Uterus (tissue), 4 donors: ENCODE data around the gene NCBP1. TPM values are rescaled to one million over a fixed set of nuclear protein-coding genes. Genes with fewer than 3 reads are reported as not detected.

Experiments
- DNase-seq, 2 donors: peaks; one replicate each; pipeline ENCODE4 v3.0.0-alpha.2; 2019 to 2020
- H3K27ac ChIP-seq, 2 donors: fragments of 200-600 bp; sonication (generic); 1 replicate in 1 of 2; 2 replicates in 1 of 2; pipeline ENCODE4 v1.5.1; 2016 to 2018
- H3K27me3 ChIP-seq, 2 donors: fragments of 200-600 bp; sonication (generic); one replicate each; pipeline ENCODE4 v1.5.1; 2018 to 2019; ENCODE audit warnings: control low read depth in 1 of 2
- H3K36me3 ChIP-seq, 2 donors: fragments of 200-600 bp; sonication (generic); one replicate each; pipeline ENCODE4 v1.5.1; 2019; ENCODE audit warnings: control low read depth in 1 of 2
- H3K4me1 ChIP-seq, 2 donors: fragments of 200-600 bp; sonication (generic); one replicate each; pipeline ENCODE4 v1.5.1; 2018 to 2019; ENCODE audit warnings: control low read depth in 1 of 2
- H3K4me3 ChIP-seq, 2 donors: fragments of 200-600 bp; sonication (generic); 1 replicate in 1 of 2; 2 replicates in 1 of 2; pipeline ENCODE4 v1.5.1; 2018 to 2019; ENCODE audit warnings: mild to moderate bottlenecking in 1 of 2
- H3K9me3 ChIP-seq, 2 donors: fragments of 200-600 bp; sonication (generic); one replicate each; pipeline ENCODE4 v1.5.1; 2019; ENCODE audit warnings: control low read depth in 1 of 2
- POLR2A ChIP-seq, 2 donors: fragments of 450-650 bp; IDR thresholded peaks; one replicate each; pipeline ENCODE4 v1.6.1; 2016; ENCODE audit warnings: antibody characterized with exemption in 2 of 2, mild to moderate bottlenecking in 1 of 2, moderate library complexity in 1 of 2
- intact Hi-C: fragments of 100-400 bp; cut with DNase I; formaldehyde crosslinking; loops from one replicate; pipeline ENCODE4 v1.15.1; 2023; ENCODE audit warnings: low total_unique reads
- total RNA-seq, 4 donors: library from RNA; depleted of rRNA in 3 of 4; stranded (reverse); fragments of >200 nt in 3 of 4; gene quantifications; one replicate each; pipeline versions ENCODE4 v1.1.0 to v1.2.4, GENCODE V29; 2014 to 2023
- TF ChIP-seq, protein P1 (sequence below), 4 experiments: fragments of 200-600 bp in 2 of 4; fragments of 450-650 bp in 2 of 4; sonication (generic) in 2 of 4; IDR thresholded peaks; one replicate each; pipeline ENCODE4 v1.5.1; 2016 to 2019; ENCODE audit warnings: antibody characterized with exemption in 4 of 4, mild to moderate bottlenecking in 2 of 4, moderate library complexity in 1 of 4
- donor health status: DM: yes; HTN: yes; CAD: no.

Gene NCBP1
- total RNA-seq, 4 donors from 2014 or later = 3.5 to 47.6 (median 24.0) TPM

- peak overlapping the region; percentile 58 to 81 for H3K27ac ChIP-seq
- H3K4me3 ChIP-seq = no peak overlapping the region
- peaks cover 0 to 6% of the 10 kb centered on the region in 2 donors for H3K4me1 ChIP-seq
- no peaks in the 10 kb centered on the region for H3K36me3 ChIP-seq
- H3K9me3 ChIP-seq = no peaks in the 10 kb centered on the region
- DNase-seq = no peak
- intact Hi-C loops = no loop called here
- no peaks in the 10 kb centered on the region for H3K27me3 ChIP-seq
- TF ChIP-seq POLR2A (IDR thresholded peaks at IDR 0.05) = no peak
- TF ChIP-seq, protein P1, sequence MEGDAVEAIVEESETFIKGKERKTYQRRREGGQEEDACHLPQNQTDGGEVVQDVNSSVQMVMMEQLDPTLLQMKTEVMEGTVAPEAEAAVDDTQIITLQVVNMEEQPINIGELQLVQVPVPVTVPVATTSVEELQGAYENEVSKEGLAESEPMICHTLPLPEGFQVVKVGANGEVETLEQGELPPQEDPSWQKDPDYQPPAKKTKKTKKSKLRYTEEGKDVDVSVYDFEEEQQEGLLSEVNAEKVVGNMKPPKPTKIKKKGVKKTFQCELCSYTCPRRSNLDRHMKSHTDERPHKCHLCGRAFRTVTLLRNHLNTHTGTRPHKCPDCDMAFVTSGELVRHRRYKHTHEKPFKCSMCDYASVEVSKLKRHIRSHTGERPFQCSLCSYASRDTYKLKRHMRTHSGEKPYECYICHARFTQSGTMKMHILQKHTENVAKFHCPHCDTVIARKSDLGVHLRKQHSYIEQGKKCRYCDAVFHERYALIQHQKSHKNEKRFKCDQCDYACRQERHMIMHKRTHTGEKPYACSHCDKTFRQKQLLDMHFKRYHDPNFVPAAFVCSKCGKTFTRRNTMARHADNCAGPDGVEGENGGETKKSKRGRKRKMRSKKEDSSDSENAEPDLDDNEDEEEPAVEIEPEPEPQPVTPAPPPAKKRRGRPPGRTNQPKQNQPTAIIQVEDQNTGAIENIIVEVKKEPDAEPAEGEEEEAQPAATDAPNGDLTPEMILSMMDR (IDR thresholded peaks at IDR 0.05) = no peak
Measured at GRCh38 chr9:97593960-97594359, 39.7 kb upstream of the NCBP1 start.

DNA sequence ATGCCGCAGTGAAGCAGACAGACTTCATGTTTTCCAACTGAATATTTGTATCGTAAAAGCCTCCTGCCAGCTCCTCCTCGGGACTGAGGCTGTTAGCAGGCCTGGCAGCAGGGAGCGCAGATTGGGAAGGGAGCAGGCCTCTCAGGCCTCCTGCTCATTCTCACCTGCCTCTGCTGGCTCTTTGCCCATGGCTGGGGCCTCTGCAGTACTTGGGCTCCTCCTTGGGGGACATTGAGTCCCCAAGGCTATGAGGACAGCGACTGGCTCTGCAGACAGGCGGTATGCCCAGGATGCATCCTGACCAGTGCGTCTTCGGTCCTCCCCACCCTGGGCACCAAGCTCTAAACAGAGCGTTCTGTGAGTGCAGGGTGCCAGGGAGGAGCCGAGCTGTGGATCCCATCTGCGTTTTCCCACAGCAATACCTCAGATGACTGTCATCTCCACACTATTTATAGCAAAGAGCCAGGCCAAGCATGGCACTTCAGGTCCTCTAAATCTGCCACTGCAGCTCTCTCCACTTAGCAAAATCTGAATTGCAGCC is 39.2 kb upstream of the NCBP1 start:
- DNase-seq = peak in 1 of 2 donors; percentile 29
- Histone ChIP-seq H3K9me3 (no peaks in the 10 kb centered on the region), H3K27ac (peak overlapping the region; percentile 58 to 81), H3K27me3 (no peaks in the 10 kb centered on the region), H3K4me3 (no peak overlapping the region), H3K4me1 (peaks cover 0 to 6% of the 10 kb centered on the region in 2 donors), H3K36me3 (no peaks in the 10 kb centered on the region)
- intact Hi-C loops = no loop called here
- TF ChIP-seq, protein P1 (IDR thresholded peaks at IDR 0.05) = no peak
- TF ChIP-seq POLR2A (IDR thresholded peaks at IDR 0.05) = no peak

- Histone ChIP-seq H3K4me1 (peaks cover 0 to 6% of the 10 kb centered on the region in 2 donors), H3K27me3 (no peaks in the 10 kb centered on the region), H3K27ac (peak overlapping the region; percentile 52 to 81), H3K36me3 (no peaks in the 10 kb centered on the region), H3K9me3 (no peaks in the 10 kb centered on the region), H3K4me3 (no peak overlapping the region)
- no peak for DNase-seq
- intact Hi-C loops = no loop called here
- no peak for TF ChIP-seq POLR2A (IDR thresholded peaks at IDR 0.05)
Measured at GRCh38 chr9:97596906-97597305, 36.7 kb upstream of the NCBP1 start.

- intact Hi-C loops = no loop called here
Measured at GRCh38 chr9:97598461-97599288, 34.9 kb upstream of the NCBP1 start.

GRCh38 chr9:97599314-97599846 is 34.2 kb upstream of the NCBP1 start:
- intact Hi-C loops = no loop called here
- no peaks in the 10 kb centered on the region for H3K27me3 ChIP-seq
- no peak for DNase-seq
- H3K4me1 ChIP-seq = peaks cover 0 to 6% of the 10 kb centered on the region in 2 donors
- no peaks in the 10 kb centered on the region for H3K9me3 ChIP-seq
- H3K4me3 ChIP-seq = no peak overlapping the region
- TF ChIP-seq POLR2A (IDR thresholded peaks at IDR 0.05) = no peak
- TF ChIP-seq, protein P1 (IDR thresholded peaks at IDR 0.05) = no peak
- H3K36me3 ChIP-seq = no peaks in the 10 kb centered on the region
- peak overlapping the region; percentile 46 to 58 for H3K27ac ChIP-seq

More at GRCh38 chr9:97598461-97599288, 34.9 kb upstream of the NCBP1 start:
- Histone ChIP-seq H3K36me3 (no peaks in the 10 kb centered on the region), H3K27me3 (no peaks in the 10 kb centered on the region), H3K27ac (peak overlapping the region; percentile 46 to 58), H3K4me1 (peaks cover 0 to 6% of the 10 kb centered on the region in 2 donors), H3K4me3 (no peak overlapping the region), H3K9me3 (no peaks in the 10 kb centered on the region)
- DNase-seq = peak; percentile 69 to 87
- TF ChIP-seq, protein P1 (IDR thresholded peaks at IDR 0.05) = peak; percentile 79 to 86 (median 80)
- TF ChIP-seq POLR2A (IDR thresholded peaks at IDR 0.05) = no peak
